Epithelial cell of esophagus (primary cell): ENCODE data around the gene ARNT2.

ENCODE experiments used
- DNase-seq: peaks from one replicate; pipeline ENCODE4 v3.0.0; 2010; ENCODE audit warnings: low read depth
- H3K4me3 ChIP-seq: 2 replicates; pipeline ENCODE4 v1.5.1; 2011; ENCODE audit warnings: mild to moderate bottlenecking, low read length, control low read depth
- TF ChIP-seq, protein P1 (sequence below): IDR thresholded peaks from 2 replicates; pipeline ENCODE4 v1.5.1; 2011; ENCODE audit warnings: low read depth, mild to moderate bottlenecking, low read length, control low read depth, inconsistent platforms; ENCODE audit not compliant: insufficient read depth; ENCODE audit errors: missing control alignments

ARNT2 gene

DNA sequence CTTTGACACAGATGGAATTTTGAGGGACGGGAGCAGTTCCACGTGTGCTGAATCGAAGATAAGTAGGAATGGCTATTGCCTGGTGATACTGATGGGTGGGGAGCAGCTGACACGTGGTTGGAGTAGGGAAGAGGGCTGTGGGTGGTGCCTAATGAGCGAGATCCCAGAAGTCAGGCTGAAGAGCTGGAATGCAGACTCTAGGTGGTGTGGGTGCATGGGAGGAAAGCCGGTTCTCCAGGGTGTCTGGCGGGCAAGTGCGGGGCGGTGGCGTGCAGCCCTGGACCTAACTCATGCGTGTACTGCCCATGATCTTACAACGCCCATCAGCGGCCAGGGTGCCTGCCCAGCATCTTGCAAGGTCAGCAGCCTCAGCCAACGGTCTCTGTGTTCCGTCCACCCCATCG lies 63.1 kb downstream of the ARNT2 start:
- DNase-seq: no peak
- TF ChIP-seq, protein P1, sequence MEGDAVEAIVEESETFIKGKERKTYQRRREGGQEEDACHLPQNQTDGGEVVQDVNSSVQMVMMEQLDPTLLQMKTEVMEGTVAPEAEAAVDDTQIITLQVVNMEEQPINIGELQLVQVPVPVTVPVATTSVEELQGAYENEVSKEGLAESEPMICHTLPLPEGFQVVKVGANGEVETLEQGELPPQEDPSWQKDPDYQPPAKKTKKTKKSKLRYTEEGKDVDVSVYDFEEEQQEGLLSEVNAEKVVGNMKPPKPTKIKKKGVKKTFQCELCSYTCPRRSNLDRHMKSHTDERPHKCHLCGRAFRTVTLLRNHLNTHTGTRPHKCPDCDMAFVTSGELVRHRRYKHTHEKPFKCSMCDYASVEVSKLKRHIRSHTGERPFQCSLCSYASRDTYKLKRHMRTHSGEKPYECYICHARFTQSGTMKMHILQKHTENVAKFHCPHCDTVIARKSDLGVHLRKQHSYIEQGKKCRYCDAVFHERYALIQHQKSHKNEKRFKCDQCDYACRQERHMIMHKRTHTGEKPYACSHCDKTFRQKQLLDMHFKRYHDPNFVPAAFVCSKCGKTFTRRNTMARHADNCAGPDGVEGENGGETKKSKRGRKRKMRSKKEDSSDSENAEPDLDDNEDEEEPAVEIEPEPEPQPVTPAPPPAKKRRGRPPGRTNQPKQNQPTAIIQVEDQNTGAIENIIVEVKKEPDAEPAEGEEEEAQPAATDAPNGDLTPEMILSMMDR: no peak
- no peak overlapping the region for H3K4me3 ChIP-seq

DNA sequence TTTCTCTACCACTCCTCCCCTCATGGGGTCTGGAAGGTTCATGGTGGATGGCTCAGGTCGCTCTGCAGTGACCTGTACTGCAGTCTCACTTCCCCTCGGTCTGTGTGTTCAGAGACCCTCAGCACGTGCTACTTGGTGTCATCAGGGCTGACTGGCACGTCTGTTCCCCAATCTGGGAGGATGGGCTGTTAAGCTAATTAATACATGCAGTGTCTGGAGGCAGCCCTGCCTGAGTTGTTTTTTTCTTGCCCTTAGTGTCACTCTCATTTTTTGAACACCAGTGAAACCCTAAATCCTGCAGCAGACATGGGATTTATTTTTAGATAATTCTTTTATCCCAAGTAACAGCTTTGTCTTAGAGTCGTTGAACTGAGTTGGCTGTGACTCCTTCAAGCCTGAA lies 64.6 kb downstream of the ARNT2 start:
- TF ChIP-seq, protein P1: no peak
- no peak overlapping the region for H3K4me3 ChIP-seq
- DNase-seq: no peak

DNA sequence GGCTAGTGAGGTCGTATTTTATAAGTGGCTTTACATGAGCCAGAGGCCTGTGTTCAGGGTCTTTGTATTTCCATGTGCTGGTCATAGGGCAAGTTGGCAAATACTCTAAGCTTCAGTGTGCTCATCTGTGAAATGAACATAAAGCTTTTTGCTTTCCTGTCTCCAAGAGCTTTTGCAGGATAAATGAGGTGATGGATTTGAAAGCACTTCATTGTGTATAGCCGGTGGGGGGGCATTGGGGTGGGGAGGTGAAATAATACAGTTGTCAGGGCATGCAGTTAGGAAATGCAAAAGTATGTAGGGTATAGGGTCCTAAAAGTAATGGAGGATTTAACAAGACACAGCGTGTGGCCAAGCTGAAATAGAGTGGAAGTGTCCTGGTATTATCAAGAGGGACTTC lies 67.7 kb downstream of the ARNT2 start:
- TF ChIP-seq, protein P1: no peak
- H3K4me3 ChIP-seq: no peak overlapping the region
- DNase-seq: no peak

DNA sequence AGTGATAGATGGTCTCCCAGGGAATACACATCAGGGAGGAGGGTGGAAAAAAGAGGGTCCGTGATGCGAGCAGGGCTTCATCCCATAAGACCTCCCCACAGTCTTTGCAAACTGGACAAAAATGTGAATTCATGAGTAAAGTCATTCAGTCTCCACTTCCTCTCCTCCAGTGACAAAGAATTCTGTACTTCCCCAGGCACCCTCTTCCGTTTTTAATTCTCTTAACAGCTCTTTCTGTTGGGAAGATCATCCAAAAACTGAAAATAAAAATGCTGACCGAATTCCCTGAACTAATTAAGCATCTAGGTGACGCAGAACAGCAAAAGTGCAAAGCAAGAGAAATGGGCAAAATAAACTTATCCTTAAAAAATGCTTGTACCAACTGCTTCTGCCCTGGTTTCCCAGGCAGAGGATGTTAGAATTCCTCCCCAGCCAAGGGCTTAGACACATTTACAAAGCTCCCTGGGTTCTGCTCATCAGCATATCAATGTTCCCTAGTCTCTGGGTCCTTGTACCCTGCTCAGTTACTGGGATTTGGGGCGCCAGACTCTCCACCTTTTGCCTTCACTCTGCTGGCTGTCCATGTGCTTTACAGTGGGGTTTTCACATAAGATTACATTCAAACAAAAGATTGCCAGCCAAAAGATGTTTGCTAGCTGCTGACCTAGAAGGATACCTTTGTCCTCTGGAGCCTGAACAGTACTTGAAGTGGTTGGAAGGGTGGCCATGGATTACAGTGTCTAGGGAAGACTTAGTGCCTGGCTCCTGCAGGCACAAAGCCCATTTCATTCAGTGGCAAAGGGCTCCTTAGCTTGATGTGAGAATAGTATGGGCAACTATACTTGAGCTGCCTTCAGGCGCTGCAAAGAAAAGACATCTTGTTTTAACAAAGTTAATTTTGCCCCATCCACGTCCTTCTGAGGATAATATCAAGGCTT lies 69.4 kb downstream of the ARNT2 start:
- TF ChIP-seq, protein P1: no peak
- no peak for DNase-seq
- H3K4me3 ChIP-seq: no peak overlapping the region

DNA sequence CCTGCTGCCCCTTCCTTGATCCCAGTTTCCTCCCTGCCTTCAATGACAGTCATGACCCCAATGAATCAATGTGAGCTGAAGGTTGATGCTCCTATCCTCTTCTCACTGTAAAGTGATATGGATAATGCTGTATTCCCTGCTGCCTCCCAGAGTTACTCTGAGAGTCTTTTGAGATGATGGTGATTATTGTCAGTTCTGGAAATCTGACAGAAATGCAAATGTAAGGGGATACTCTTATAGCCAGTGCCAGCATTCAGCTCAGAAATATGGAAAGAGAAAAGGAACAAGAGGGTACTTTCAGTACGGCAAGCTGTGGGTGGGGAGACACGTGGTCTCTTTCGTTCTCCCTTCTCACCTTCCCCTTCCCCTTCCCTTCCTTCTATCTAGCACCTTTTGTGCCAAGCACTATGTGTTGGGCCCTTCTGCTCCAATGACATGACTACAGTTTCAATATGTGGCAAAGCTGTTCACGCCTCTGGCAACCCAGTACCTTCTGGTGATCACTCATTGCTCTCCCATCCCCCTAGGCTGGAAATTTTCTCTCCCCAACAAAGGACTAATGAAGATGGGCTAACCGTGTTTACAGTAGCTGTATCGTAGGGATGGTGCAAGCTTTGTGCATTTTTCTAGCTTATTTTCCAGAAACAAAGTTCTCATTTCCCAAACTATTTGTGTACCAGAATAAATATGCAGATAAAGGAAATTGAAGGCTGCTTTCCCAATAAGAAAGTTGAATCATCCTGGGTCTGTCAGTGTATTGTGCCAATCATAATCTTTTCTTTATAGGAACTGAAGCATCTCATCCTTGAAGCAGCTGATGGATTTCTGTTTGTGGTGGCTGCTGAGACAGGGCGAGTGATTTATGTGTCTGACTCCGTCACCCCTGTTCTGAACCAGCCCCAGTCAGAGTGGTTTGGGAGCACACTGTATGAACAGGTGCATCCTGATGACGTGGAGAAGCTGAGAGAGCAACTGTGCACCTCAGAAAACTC lies 70.3 kb downstream of the ARNT2 start:
- TF ChIP-seq, protein P1: no peak
- H3K4me3 ChIP-seq: no peak overlapping the region
- DNase-seq: no peak

DNA sequence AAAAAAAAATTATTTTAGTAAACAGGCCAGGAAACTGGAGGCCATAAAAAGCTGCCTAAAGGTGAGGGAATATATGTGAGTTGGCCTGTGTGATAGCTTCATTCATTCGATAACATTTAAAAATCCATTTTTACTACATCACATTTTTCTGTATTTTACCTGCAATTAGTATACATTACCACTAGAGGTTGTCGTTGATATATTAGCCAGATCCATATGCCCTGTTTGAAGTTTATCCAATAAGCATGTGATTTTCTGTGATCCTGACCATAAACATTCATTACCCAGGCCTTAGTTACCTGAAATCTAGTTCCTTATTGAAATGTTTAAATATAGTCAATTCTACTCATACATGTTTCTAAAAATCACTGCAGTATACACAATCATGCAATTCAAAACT lies 71.4 kb downstream of the ARNT2 start:
- DNase-seq: no peak
- TF ChIP-seq, protein P1: peak; percentile 3
- H3K4me3 ChIP-seq: no peak overlapping the region
